Measurements from ENCODE around the gene ID3. TPM values are rescaled to one million over a fixed set of nuclear protein-coding genes. Genes with fewer than 3 reads are reported as not detected.

The ID3 gene
- total and polyA plus RNA-seq, 9 of the 15 experiments (the other 6 are each of a cell fraction or from before 2014, with no cell fraction given), result 6.8 to 59.8 (median 23.5) TPM

GRCh38 chr1:23563003-23563402 is 3.7 kb upstream of the ID3 start:
- H3K27me3 ChIP-seq (ENCODE audit: control insufficient read depth in 2 of 2, insufficient read depth in 2 of 2, low read length in 2 of 2), result no peaks in the 10 kb centered on the region
- no peaks in the 10 kb centered on the region for H3K9me1 ChIP-seq (ENCODE audit: control insufficient read depth, insufficient read depth, low read length)
- DNase-seq (ENCODE audit: extremely low read depth in 1 of 4, low spot score in 3 of 4) (no peak), ATAC-seq (no peak), FAIRE-seq (no peak)
- CTCF ChIA-PET (ENCODE audit: low intra/inter-chr PET ratio), result interaction anchor here (0.7 kb wide), 1 partner anchor 472 kb away, joined by 3 read pairs; no protein-coding TSS in a partner anchor
- no peak overlapping the region for H3K4me2 ChIP-seq (ENCODE audit: insufficient read depth, low read length)
- peaks cover 13% of the 10 kb centered on the region for H3K79me2 ChIP-seq (ENCODE audit: control insufficient read depth, insufficient read depth, low read length)
- no peak overlapping the region for H3K4me3 ChIP-seq
- H3K9ac ChIP-seq (ENCODE audit: insufficient read depth in 1 of 2, low read depth in 2 of 2, low read length in 2 of 2), result peak overlapping the region; percentile 4 to 20; a peak in 2 of 4 replicates
- H2AFZ ChIP-seq (ENCODE audit: low read depth, low read length), result 0 out of 2 replicates have a peak overlapping the region, but pooled peaks have one; percentile 18
- peaks cover 51% of the 10 kb centered on the region in 2 experiments for H3K4me1 ChIP-seq (replicated peaks in 1 of 2; ENCODE audit: control insufficient read depth in 2 of 2, insufficient read depth in 2 of 2, low read length in 2 of 2)
- intact Hi-C loops (cut with micrococcal nuclease), result no loop called here
- in situ Hi-C loops (cut with MboI), result no loop called here
- no TSS peak for BruUV-seq (replicated peaks)
- no peaks in the 10 kb centered on the region for H4K20me1 ChIP-seq (replicated peaks; ENCODE audit: control insufficient read depth, insufficient read depth, low read length)
- no peaks in the 10 kb centered on the region for H3K9me3 ChIP-seq (replicated peaks; ENCODE audit: control insufficient read depth, insufficient read depth, low read depth, low read length)
- POLR2A ChIA-PET, result interaction anchor here (1.4 to 1.7 kb wide), 3 partner anchors 14 to 66 kb away, joined by 3 read pairs; no protein-coding TSS in a partner anchor
- no peak for TF ChIP-seq MYC (IDR thresholded peaks at IDR 0.05; ENCODE audit: low read depth, low read length)
- TF ChIP-seq MYC (CRISPR knock-in tag; IDR thresholded peaks at IDR 0.05; ENCODE audit: borderline replicate concordance, low read depth), result no peak
- peak; percentile 79 for TF ChIP-seq NFIC (IDR thresholded peaks at IDR 0.05)
- peak; percentile 5; the same call in 1 of the 2 replicates for TF ChIP-seq ZNF512 (tag; IDR thresholded peaks at IDR 0.05)
- peaks cover under 1% of the 10 kb centered on the region; the same call in 1 of the 3 replicates for H3K36me3 ChIP-seq (ENCODE audit: control insufficient read depth, insufficient read depth, low read length)
- H3K27ac ChIP-seq (ENCODE audit: extremely low read depth, low read depth, low read length), result peak overlapping the region; percentile 40; the same call in 1 of the 3 replicates
- 49% methylated on average over 4 of the region's 9 CpGs for WGBS (ENCODE audit: insufficient coverage, low coverage, missing lambda C conversion rate)
